Heart left ventricle (tissue), 13 donors: ENCODE data around the gene SECTM1.

ENCODE experiments used
- POLR2A ChIP-seq, 2 donors: fragments of 450-650 bp; IDR thresholded peaks; one replicate each; pipeline ENCODE4 v1.6.1; 2017; ENCODE audit warnings: antibody characterized with exemption in 2 of 2, mild to moderate bottlenecking in 2 of 2, moderate library complexity in 2 of 2
- TF ChIP-seq, protein P1 (sequence below), 12 donors: fragments of 200-600 bp; sonication (generic) in 4 of 12; IDR thresholded peaks; one replicate each; pipeline versions ENCODE4 v1.5.0 to v1.8.0; 2018 to 2022; ENCODE audit warnings: antibody characterized with exemption in 12 of 12, mild to moderate bottlenecking in 5 of 12
- donor health status: ischemic (EF 13 %, LVEDD 7.1; RV severe dilation, severe dysfunction).
- donor health status: DM: no; HTN: yes; CAD: no.
- donor health status: DM: no; HTN: no; CAD: no.
- donor health status: ischemic (EF 25% LVEDD 6.9; RV normal size, moderate dysfunction).
- donor health status: ischemic (EF 25% LVEDD 5.7; RV mildly dilated, moderate dysfunction).
- donor health status: ischemic (EF 35%, LVEDD 5.7; RV mildly dilated, moderate dysfunction).
- donor health status: nonischemic (EF 11% LVEDD 7.7; RV severe dilation, severe dysfunction).
- donor health status: DM: yes; HTN: yes; CAD: no.
- donor health status: PGD.
- donor health status: ischemic (EF 29% LVEDD 5.4; RV normal size, mild dysfunction).
- donor health status: nonischemic (EF 23%, LVEDD 6.1; RV moderate dilation, normal function).

DNA sequence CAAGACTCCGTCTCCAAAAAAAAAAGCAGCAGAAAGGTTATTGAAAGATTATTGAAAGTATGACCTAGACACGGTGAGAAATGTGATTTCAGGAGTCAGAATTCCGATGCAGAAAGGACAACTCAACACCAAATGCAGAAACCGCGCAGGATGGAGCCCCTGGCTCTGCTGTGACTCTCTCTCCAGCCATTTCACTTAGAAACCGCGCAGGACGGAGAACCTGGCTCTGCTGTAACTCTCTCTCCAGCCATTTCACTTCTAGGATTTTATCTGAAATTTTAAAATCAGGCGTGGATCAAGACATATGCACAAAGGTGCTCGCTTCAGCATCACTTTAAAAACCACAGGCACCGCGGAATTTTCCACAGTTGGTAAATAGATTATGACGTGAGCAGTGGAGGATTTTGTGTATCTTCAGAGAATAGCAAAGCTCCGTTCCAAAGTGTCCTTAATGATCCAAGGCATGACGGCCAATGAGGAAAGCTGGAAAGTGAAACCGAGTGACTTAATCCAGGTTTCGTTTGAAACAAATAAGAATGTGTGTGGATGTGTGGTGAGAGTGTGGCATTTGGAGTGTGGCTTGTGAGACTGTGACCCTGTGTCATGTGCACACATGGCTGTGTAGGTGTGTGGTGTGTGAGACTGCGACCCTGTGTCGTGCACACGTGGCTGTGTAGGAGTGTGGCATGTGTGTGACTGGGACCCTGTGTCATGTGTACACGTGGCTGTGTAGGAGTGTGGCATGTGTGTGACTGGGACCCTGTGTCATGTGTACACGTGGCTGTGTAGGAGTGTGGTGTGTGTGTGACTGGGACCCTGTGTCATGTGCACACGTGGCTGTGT is 47.5 kb upstream of the SECTM1 start:
- TF ChIP-seq, protein P1, sequence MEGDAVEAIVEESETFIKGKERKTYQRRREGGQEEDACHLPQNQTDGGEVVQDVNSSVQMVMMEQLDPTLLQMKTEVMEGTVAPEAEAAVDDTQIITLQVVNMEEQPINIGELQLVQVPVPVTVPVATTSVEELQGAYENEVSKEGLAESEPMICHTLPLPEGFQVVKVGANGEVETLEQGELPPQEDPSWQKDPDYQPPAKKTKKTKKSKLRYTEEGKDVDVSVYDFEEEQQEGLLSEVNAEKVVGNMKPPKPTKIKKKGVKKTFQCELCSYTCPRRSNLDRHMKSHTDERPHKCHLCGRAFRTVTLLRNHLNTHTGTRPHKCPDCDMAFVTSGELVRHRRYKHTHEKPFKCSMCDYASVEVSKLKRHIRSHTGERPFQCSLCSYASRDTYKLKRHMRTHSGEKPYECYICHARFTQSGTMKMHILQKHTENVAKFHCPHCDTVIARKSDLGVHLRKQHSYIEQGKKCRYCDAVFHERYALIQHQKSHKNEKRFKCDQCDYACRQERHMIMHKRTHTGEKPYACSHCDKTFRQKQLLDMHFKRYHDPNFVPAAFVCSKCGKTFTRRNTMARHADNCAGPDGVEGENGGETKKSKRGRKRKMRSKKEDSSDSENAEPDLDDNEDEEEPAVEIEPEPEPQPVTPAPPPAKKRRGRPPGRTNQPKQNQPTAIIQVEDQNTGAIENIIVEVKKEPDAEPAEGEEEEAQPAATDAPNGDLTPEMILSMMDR (IDR thresholded peaks at IDR 0.05): no peak
- no peak for TF ChIP-seq POLR2A (IDR thresholded peaks at IDR 0.05)
